HG02759 (cell line): ENCODE results near the gene TRIP12.
"Not testable (repeated sequence)": the region's sequence is repeated elsewhere in the genome, so short reads cannot be mapped to it uniquely, and the experiment has no call there.

Source experiments
- ATAC-seq: cut with Tn5 transposase; IDR thresholded peaks from one replicate; pipeline ENCODE4 v1.9.1; 2021; ENCODE audit warnings: mild to moderate bottlenecking, moderate library complexity; ENCODE audit not compliant: unreplicated experiment

The TRIP12 gene

GRCh38 chr2:229921101-229921891 is 513 bp downstream of the TRIP12 start:
- peak; percentile 27 for ATAC-seq

GRCh38 chr2:229920011-229920641 is 1.7 kb downstream of the TRIP12 start:
- no peak for ATAC-seq

- no peak for ATAC-seq
Measured at GRCh38 chr2:229917793-229918192, 4.0 kb downstream of the TRIP12 start.

- no peak for ATAC-seq
Measured at GRCh38 chr2:229914171-229914570, 7.6 kb downstream of the TRIP12 start.

- ATAC-seq = peak; percentile 81
Measured at GRCh38 chr2:229910832-229911412, 10.9 kb downstream of the TRIP12 start.

- peak; percentile 35 for ATAC-seq
Measured at GRCh38 chr2:229910147-229910831, 11.5 kb downstream of the TRIP12 start.

GRCh38 chr2:229909090-229909489 is 12.7 kb downstream of the TRIP12 start:
- no peak for ATAC-seq

GRCh38 chr2:229905601-229906000 is 16.2 kb downstream of the TRIP12 start:
- no peak for ATAC-seq

GRCh38 chr2:229903037-229903436 is 18.8 kb downstream of the TRIP12 start:
- no peak for ATAC-seq

- no peak for ATAC-seq
Measured at GRCh38 chr2:229901819-229902218, 20.0 kb downstream of the TRIP12 start.

- ATAC-seq = not testable (repeated sequence)
Measured at GRCh38 chr2:229900514-229900913, 21.3 kb downstream of the TRIP12 start.

- no peak for ATAC-seq
Measured at GRCh38 chr2:229900012-229900411, 21.8 kb downstream of the TRIP12 start.

- ATAC-seq = no peak
Measured at GRCh38 chr2:229899604-229900003, 22.2 kb downstream of the TRIP12 start.

- ATAC-seq = no peak
Measured at GRCh38 chr2:229896857-229897256, 25.0 kb downstream of the TRIP12 start.

- no peak for ATAC-seq
Measured at GRCh38 chr2:229889023-229889422, 32.8 kb downstream of the TRIP12 start.

- no peak for ATAC-seq
Measured at GRCh38 chr2:229888031-229888430, 33.8 kb downstream of the TRIP12 start.

- no peak for ATAC-seq
Measured at GRCh38 chr2:229887441-229887840, 34.4 kb downstream of the TRIP12 start.

GRCh38 chr2:229884775-229885699 is 36.8 kb downstream of the TRIP12 start:
- peak; percentile 84 for ATAC-seq

- no peak for ATAC-seq
Measured at GRCh38 chr2:229882583-229882982, 39.2 kb downstream of the TRIP12 start.

GRCh38 chr2:229880892-229881586 is 40.8 kb downstream of the TRIP12 start:
- ATAC-seq = no peak
